Liver (tissue), 9 donors: Measurements from ENCODE around the gene SEL1L2. TPM values are rescaled to one million over a fixed set of nuclear protein-coding genes. Genes with fewer than 3 reads are reported as not detected.

ENCODE experiments used
- DNase-seq: peaks from one replicate; pipeline ENCODE4 v3.0.0-alpha.2; 2017; ENCODE audit warnings: low spot score
- H3K27ac ChIP-seq, 2 donors: one replicate each; pipeline ENCODE4 v1.7.0; 2013; ENCODE audit warnings: inconsistent platforms in 2 of 2, low read length in 2 of 2, control low read depth in 1 of 2, low read depth in 1 of 2, mild to moderate bottlenecking in 1 of 2
- H3K27me3 ChIP-seq, 4 donors: one replicate each; pipeline versions ENCODE4 v1.6.1 to v1.7.0; 2013; ENCODE audit warnings: low read length in 3 of 4, inconsistent platforms in 1 of 4, mild to moderate bottlenecking in 1 of 4, moderate library complexity in 1 of 4; ENCODE audit not compliant: control insufficient read depth in 4 of 4, insufficient read depth in 4 of 4
- H3K36me3 ChIP-seq, 4 donors: one replicate each; pipeline versions ENCODE4 v1.6.1 to v1.7.0; 2013; ENCODE audit warnings: low read length in 3 of 4, mild to moderate bottlenecking in 3 of 4, low read depth in 1 of 4, moderate library complexity in 1 of 4; ENCODE audit not compliant: control insufficient read depth in 4 of 4, insufficient read depth in 3 of 4
- H3K4me1 ChIP-seq, 4 donors: one replicate each; pipeline versions ENCODE4 v1.6.1 to v1.7.0; 2013; ENCODE audit warnings: low read length in 3 of 4, mild to moderate bottlenecking in 3 of 4, moderate library complexity in 1 of 4; ENCODE audit not compliant: control insufficient read depth in 4 of 4, insufficient read depth in 4 of 4
- H3K4me3 ChIP-seq, 3 donors: one replicate each; pipeline versions ENCODE4 v1.6.1 to v1.7.0; 2013; ENCODE audit warnings: low read length in 3 of 3, control low read depth in 1 of 3, low read depth in 1 of 3, mild to moderate bottlenecking in 1 of 3
- H3K9ac ChIP-seq, 2 donors: one replicate each; pipeline ENCODE4 v1.7.0; 2013; ENCODE audit warnings: low read length in 2 of 2, mild to moderate bottlenecking in 2 of 2, moderate library complexity in 2 of 2, control low read depth in 1 of 2, low read depth in 1 of 2
- H3K9me3 ChIP-seq, 4 donors: one replicate each; pipeline versions ENCODE4 v1.6.1 to v1.7.0; 2013; ENCODE audit warnings: low read length in 3 of 4; ENCODE audit not compliant: control insufficient read depth in 4 of 4
- ATF3 ChIP-seq: IDR thresholded peaks from 2 replicates; pipeline ENCODE4 v1.6.1; 2016; ENCODE audit warnings: antibody characterized with exemption
- CTCF ChIP-seq: fragments of 150-350 bp; IDR thresholded peaks from 2 replicates; pipeline ENCODE4 v1.5.1; 2017; ENCODE audit warnings: improper control_type of control experiment, low read depth, low read length; ENCODE audit not compliant: missing input control
- EGR1 ChIP-seq, 2 donors: IDR thresholded peaks; 2 replicates each; pipeline ENCODE4 v1.6.1; 2016 to 2018; ENCODE audit warnings: antibody characterized with exemption in 2 of 2, low read depth in 2 of 2
- FOXA1 ChIP-seq: IDR thresholded peaks from 2 replicates; pipeline ENCODE4 v1.6.1; 2016; ENCODE audit warnings: antibody characterized with exemption
- FOXA2 ChIP-seq: IDR thresholded peaks from 2 replicates; pipeline ENCODE4 v1.6.1; 2016; ENCODE audit warnings: antibody characterized with exemption
- GABPA ChIP-seq, 2 donors: IDR thresholded peaks in 1 of 2; conservative IDR thresholded peaks in 1 of 2; 2 replicates each; pipeline ENCODE4 v1.6.1; 2016; ENCODE audit warnings: antibody characterized with exemption in 2 of 2, mild to moderate bottlenecking in 1 of 2, moderate library complexity in 1 of 2
- HNF4A ChIP-seq, 2 donors: conservative IDR thresholded peaks; 2 replicates each; pipeline ENCODE4 v1.6.1; 2016; ENCODE audit warnings: antibody characterized with exemption in 2 of 2, mild to moderate bottlenecking in 2 of 2
- HNF4G ChIP-seq: IDR thresholded peaks from 2 replicates; pipeline ENCODE4 v1.6.1; 2016; ENCODE audit warnings: antibody characterized with exemption
- JUND ChIP-seq, 2 donors: IDR thresholded peaks; 2 replicates each; pipeline ENCODE4 v1.6.1; 2016; ENCODE audit warnings: antibody characterized with exemption in 2 of 2
- NR2F2 ChIP-seq: IDR thresholded peaks from 2 replicates; pipeline ENCODE4 v1.6.1; 2016; ENCODE audit warnings: antibody characterized with exemption
- RAD21 ChIP-seq, 2 donors: IDR thresholded peaks; 2 replicates each; pipeline ENCODE4 v1.6.1; 2016; ENCODE audit warnings: antibody characterized with exemption in 2 of 2, mild to moderate bottlenecking in 2 of 2
- REST ChIP-seq: IDR thresholded peaks from 2 replicates; pipeline ENCODE4 v1.6.1; 2016; ENCODE audit warnings: antibody characterized with exemption, mild to moderate bottlenecking
- RXRA ChIP-seq, 2 donors: IDR thresholded peaks; 2 replicates each; pipeline ENCODE4 v1.6.1; 2017 to 2018; ENCODE audit warnings: antibody characterized with exemption in 2 of 2, mild to moderate bottlenecking in 1 of 2
- SP1 ChIP-seq: IDR thresholded peaks from 2 replicates; pipeline ENCODE4 v1.6.1; 2018; ENCODE audit warnings: antibody characterized with exemption, mild to moderate bottlenecking
- TAF1 ChIP-seq: conservative IDR thresholded peaks from 2 replicates; pipeline ENCODE4 v1.6.1; 2016; ENCODE audit warnings: antibody characterized with exemption, mild to moderate bottlenecking
- YY1 ChIP-seq: IDR thresholded peaks from 2 replicates; pipeline ENCODE4 v1.6.1; 2016; ENCODE audit warnings: antibody characterized with exemption, mild to moderate bottlenecking
- WGBS: extraction: QIAGEN DNeasy Blood & Tissue Kit; methylation state at CpG from one replicate; pipeline ENCODE4 v1.1.7; 2013; 5-methylcytosine and 5-hydroxymethylcytosine counted together
- polyA plus RNA-seq, 2 donors: library from polyadenylated mRNA; stranded (reverse) in 1 of 2; unstranded in 1 of 2; fragments of 200-250 nt in 1 of 2; fragments of >200 nt in 1 of 2; fragmentation: Nextera tagmentation in 1 of 2; extraction: Ambion mirVana in 1 of 2; gene quantifications; one replicate each; pipeline versions ENCODE4 v1.2.1 to v1.2.3, GENCODE V29; 2013 to 2015
- total RNA-seq, 2 donors: library from RNA; depleted of rRNA; stranded (reverse); fragments of >200 nt; gene quantifications; one replicate each; pipeline ENCODE4 v1.2.3, GENCODE V29; 2014
- TF ChIP-seq, protein P1 (sequence below): IDR thresholded peaks from 2 replicates; pipeline ENCODE4 v1.6.1; 2016; ENCODE audit warnings: antibody characterized with exemption
- TF ChIP-seq, protein P2 (sequence below): IDR thresholded peaks from 2 replicates; pipeline ENCODE4 v1.6.1; 2016; ENCODE audit warnings: antibody characterized with exemption
- donor health status: healthy.
- donor health status: healthy.
- donor health status: healthy.
- donor health status: healthy.
- donor health status: healthy.

The SEL1L2 gene
- total and polyA plus RNA-seq, 4 donors: not detected

DNA sequence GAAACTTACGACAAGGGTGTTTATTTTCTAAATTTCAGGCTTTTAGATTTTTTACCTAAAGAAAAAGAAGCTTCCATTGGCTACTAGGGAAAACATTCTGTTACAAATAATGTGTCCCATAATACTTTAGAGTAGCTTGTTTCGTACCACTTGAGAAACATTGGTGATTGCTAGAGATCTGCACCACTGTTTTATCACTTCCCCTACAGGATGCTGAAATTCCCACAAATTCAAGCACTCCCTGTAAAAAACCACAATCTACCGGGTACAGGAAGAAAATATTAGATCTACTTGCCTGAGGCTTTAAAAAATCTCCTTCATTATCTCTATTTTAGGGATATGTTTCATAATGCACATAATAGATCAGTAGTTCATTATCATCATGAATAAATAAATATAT is 29.9 kb downstream of the SEL1L2 start:
- H3K9me3 ChIP-seq: no peaks in the 10 kb centered on the region
- whole genome bisulfite sequencing: 61% methylated on average over 3 of the region's 3 CpGs
- H3K36me3 ChIP-seq: no peaks in the 10 kb centered on the region
- no peak overlapping the region for H3K27ac ChIP-seq
- no peak overlapping the region for H3K9ac ChIP-seq
- TF ChIP-seq ATF3 (no peak), RXRA (IDR thresholded peaks at IDR 0.05) (no peak), HNF4G (no peak), NR2F2 (no peak), EGR1 (IDR thresholded peaks at IDR 0.05; ENCODE audit: low read depth in 2 of 2) (no peak), GABPA (IDR thresholded peaks at IDR 0.05 in 1 of 2, conservative IDR thresholded peaks at IDR 0.05 in 1 of 2) (no peak), REST (no peak), RAD21 (IDR thresholded peaks at IDR 0.05) (no peak), SP1 (no peak), CTCF (no peak), TAF1 (no peak), JUND (IDR thresholded peaks at IDR 0.05) (no peak), FOXA1 (no peak), YY1 (no peak), HNF4A (conservative IDR thresholded peaks at IDR 0.05) (no peak), FOXA2 (no peak)
- TF ChIP-seq, protein P1, sequence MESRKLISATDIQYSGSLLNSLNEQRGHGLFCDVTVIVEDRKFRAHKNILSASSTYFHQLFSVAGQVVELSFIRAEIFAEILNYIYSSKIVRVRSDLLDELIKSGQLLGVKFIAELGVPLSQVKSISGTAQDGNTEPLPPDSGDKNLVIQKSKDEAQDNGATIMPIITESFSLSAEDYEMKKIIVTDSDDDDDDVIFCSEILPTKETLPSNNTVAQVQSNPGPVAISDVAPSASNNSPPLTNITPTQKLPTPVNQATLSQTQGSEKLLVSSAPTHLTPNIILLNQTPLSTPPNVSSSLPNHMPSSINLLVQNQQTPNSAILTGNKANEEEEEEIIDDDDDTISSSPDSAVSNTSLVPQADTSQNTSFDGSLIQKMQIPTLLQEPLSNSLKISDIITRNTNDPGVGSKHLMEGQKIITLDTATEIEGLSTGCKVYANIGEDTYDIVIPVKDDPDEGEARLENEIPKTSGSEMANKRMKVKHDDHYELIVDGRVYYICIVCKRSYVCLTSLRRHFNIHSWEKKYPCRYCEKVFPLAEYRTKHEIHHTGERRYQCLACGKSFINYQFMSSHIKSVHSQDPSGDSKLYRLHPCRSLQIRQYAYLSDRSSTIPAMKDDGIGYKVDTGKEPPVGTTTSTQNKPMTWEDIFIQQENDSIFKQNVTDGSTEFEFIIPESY: no peak
- TF ChIP-seq, protein P2, sequence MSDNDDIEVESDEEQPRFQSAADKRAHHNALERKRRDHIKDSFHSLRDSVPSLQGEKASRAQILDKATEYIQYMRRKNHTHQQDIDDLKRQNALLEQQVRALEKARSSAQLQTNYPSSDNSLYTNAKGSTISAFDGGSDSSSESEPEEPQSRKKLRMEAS: no peak
- no peak overlapping the region for H3K4me3 ChIP-seq
- H3K27me3 ChIP-seq: no peaks in the 10 kb centered on the region
- H3K4me1 ChIP-seq: no peaks in the 10 kb centered on the region
- no peak for DNase-seq

GRCh38 chr20:13960119-13960518 is 30.3 kb downstream of the SEL1L2 start:
- H3K27me3 ChIP-seq: no peaks in the 10 kb centered on the region
- no peaks in the 10 kb centered on the region for H3K9me3 ChIP-seq
- no peak overlapping the region for H3K9ac ChIP-seq
- H3K4me1 ChIP-seq: no peaks in the 10 kb centered on the region
- no peaks in the 10 kb centered on the region for H3K36me3 ChIP-seq
- no peak for TF ChIP-seq SP1
- no peak for TF ChIP-seq YY1
- no peak for TF ChIP-seq NR2F2
- TF ChIP-seq CTCF: no peak
- no peak for TF ChIP-seq HNF4A (conservative IDR thresholded peaks at IDR 0.05)
- no peak for TF ChIP-seq JUND (IDR thresholded peaks at IDR 0.05)
- no peak for TF ChIP-seq ATF3
- TF ChIP-seq HNF4G: no peak
- TF ChIP-seq GABPA (IDR thresholded peaks at IDR 0.05 in 1 of 2, conservative IDR thresholded peaks at IDR 0.05 in 1 of 2): no peak
- TF ChIP-seq, protein P2: no peak
- no peak overlapping the region for H3K4me3 ChIP-seq
- DNase-seq: no peak
- 70% methylated on average over 2 of the region's 2 CpGs for WGBS
- H3K27ac ChIP-seq: no peak overlapping the region
